Transverse colon (tissue), 4 donors: ENCODE measurements around the gene ALDH1A1. TPM values are rescaled to one million over a fixed set of nuclear protein-coding genes. Genes with fewer than 3 reads are reported as not detected.
A peak's percentile ranks its signal among the peaks of the same experiment; 100 is the strongest.

Source experiments
- DNase-seq: peaks from one replicate; pipeline ENCODE4 v3.0.0-alpha.2; 2019
- H3K27ac ChIP-seq, 4 donors: fragments of 200-600 bp; sonication (generic); 2 replicates each; pipeline ENCODE4 v1.5.1; 2016 to 2018; ENCODE audit warnings: inconsistent platforms in 4 of 4
- H3K27me3 ChIP-seq: fragments of 200-600 bp; sonication (generic); 2 replicates; pipeline ENCODE4 v1.5.1; 2017; ENCODE audit warnings: inconsistent platforms
- H3K36me3 ChIP-seq, 4 donors: fragments of 200-600 bp; sonication (generic); 2 replicates each; pipeline ENCODE4 v1.5.1; 2017 to 2019; ENCODE audit warnings: inconsistent platforms in 4 of 4
- H3K4me1 ChIP-seq, 4 donors: fragments of 200-600 bp; sonication (generic); 2 replicates each; pipeline ENCODE4 v1.5.1; 2017 to 2020; ENCODE audit warnings: inconsistent platforms in 4 of 4
- H3K4me3 ChIP-seq, 4 donors: fragments of 200-600 bp; sonication (generic); 1 replicate in 1 of 4; 2 replicates in 3 of 4; pipeline versions ENCODE4 v1.5.1 to v1.6.1; 2017 to 2019; ENCODE audit warnings: inconsistent platforms in 4 of 4
- H3K9me3 ChIP-seq, 2 donors: fragments of 200-600 bp; sonication (generic); 2 replicates each; pipeline ENCODE4 v1.5.1; 2017 to 2019; ENCODE audit warnings: inconsistent platforms in 2 of 2
- CTCF ChIP-seq, 5 experiments: fragments of 200-600 bp in 3 of 5; fragments of 450-650 bp in 2 of 5; sonication (generic) in 3 of 5; IDR thresholded peaks; 1 replicate in 2 of 5; 2 replicates in 3 of 5; pipeline ENCODE4 v1.5.1; 2016 to 2017; ENCODE audit warnings: antibody characterized with exemption in 5 of 5, inconsistent platforms in 3 of 5, mild to moderate bottlenecking in 2 of 5, moderate library complexity in 1 of 5
- EP300 ChIP-seq: sonication (generic); formaldehyde crosslinking; IDR thresholded peaks from one replicate; pipeline ENCODE4 v1.6.1; 2017; ENCODE audit warnings: antibody characterized with exemption, low read depth
- POLR2A ChIP-seq: fragments of 450-650 bp; IDR thresholded peaks from one replicate; pipeline ENCODE4 v1.6.1; 2016; ENCODE audit warnings: antibody characterized with exemption, mild to moderate bottlenecking, moderate library complexity
- POLR2AphosphoS5 ChIP-seq, 3 donors: sonication (generic); formaldehyde crosslinking; IDR thresholded peaks; one replicate each; pipeline ENCODE4 v1.6.1; 2016; ENCODE audit warnings: antibody characterized with exemption in 3 of 3
- WGBS, 2 donors: methylation state at CpG; one replicate each; pipeline ENCODE4 v1.1.5; 2018; ENCODE audit warnings: low coverage in 1 of 2; 5-methylcytosine and 5-hydroxymethylcytosine counted together
- in situ Hi-C, 4 donors: fragments of 200-750 bp; cut with MboI; loops; one replicate each; pipeline versions ENCODE4 v1.15.0 to v1.15.1; 2017; ENCODE audit warnings: low sequenced_read_pairs in 3 of 4, low pct_ligation_motif_present in 1 of 4, low pct_unique_long_range_greater_than_20kb in 1 of 4
- intact Hi-C: fragments of 100-400 bp; cut with DNase I; formaldehyde crosslinking; loops from one replicate; pipeline ENCODE4 v1.15.1; 2023; ENCODE audit warnings: low total_unique reads
- total RNA-seq, 4 donors: library from RNA; depleted of rRNA; stranded (reverse); fragments of >200 nt; gene quantifications; one replicate each; pipeline ENCODE4 v1.1.0, GENCODE V29; 2016

ALDH1A1 gene
- total RNA-seq, 4 donors from 2014 or later: 76.3 to 566 (median 288) TPM

DNA sequence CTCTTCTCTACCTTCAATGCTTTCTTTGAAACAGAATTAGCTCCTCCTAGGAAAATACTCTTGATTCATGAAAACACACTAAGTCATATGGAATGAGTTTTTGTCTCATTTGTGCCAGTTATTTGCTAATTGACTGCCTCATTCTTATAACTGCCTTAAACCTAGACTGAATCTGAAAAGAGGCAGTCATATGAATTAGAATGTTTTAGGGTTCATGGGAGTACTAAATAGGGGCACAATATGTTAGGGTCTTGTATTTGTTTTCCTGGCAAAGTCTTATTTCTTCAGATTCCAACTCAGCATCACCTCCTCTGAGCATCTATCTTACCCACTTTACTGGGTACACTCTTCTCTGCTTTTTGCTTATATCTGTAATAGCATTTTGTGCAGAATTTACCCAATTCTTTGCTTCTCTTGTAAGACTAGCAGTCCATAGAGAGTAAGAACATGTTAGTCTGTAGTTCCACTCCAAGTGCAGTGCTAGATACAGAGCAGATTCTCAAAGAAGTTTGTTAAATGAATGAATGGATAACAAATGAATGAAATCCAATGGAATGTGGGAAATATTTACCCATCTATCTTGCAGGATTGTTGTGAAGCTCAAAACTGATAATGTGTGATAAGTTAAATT, 43.9 kb upstream of the ALDH1A1 start:
- in situ Hi-C loops (no loop called here), intact Hi-C loops (no loop called here)
- DNase-seq: no peak
- H3K4me1 ChIP-seq: peaks cover 0 to 30% (median 6%) of the 10 kb centered on the region in 4 donors
- no peaks in the 10 kb centered on the region for H3K9me3 ChIP-seq
- no peak overlapping the region for H3K4me3 ChIP-seq
- H3K27me3 ChIP-seq: no peaks in the 10 kb centered on the region
- H3K27ac ChIP-seq: no peak overlapping the region
- no peaks in the 10 kb centered on the region for H3K36me3 ChIP-seq
- no peak for TF ChIP-seq POLR2AphosphoS5 (IDR thresholded peaks at IDR 0.05)
- no peak for TF ChIP-seq CTCF (IDR thresholded peaks at IDR 0.05)
- no peak for TF ChIP-seq EP300
- TF ChIP-seq POLR2A: no peak

DNA sequence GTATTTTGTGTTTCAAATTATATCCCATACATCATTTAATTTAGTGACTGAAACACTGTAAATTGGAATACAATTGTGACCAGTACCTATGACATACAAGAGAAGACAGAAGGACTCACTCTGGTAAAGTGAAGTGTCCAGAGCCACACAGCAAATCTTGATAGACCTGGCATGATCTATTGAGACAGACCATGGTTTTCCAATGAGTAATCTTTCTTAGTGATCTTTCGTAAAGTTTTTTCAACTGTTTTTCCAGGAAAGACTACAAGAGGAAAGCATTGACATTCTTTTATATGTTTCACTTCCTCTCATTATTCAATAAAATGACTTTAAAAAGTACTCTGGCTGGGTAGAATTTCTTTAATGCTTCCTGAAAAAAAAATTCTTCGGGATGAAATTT, 43.3 kb upstream of the ALDH1A1 start:
- Histone ChIP-seq H3K9me3 (no peaks in the 10 kb centered on the region), H3K4me1 (peaks cover 0 to 30% (median 6%) of the 10 kb centered on the region in 4 donors), H3K27me3 (no peaks in the 10 kb centered on the region), H3K4me3 (no peak overlapping the region), H3K36me3 (no peaks in the 10 kb centered on the region), H3K27ac (peak overlapping the region in 1 of 4 donors; percentile 1)
- in situ Hi-C loops (no loop called here), intact Hi-C loops (no loop called here)
- TF ChIP-seq POLR2A: no peak
- no peak for TF ChIP-seq POLR2AphosphoS5 (IDR thresholded peaks at IDR 0.05)
- TF ChIP-seq CTCF (IDR thresholded peaks at IDR 0.05): no peak
- no peak for TF ChIP-seq EP300
- no peak for DNase-seq
- 70 to 77% methylated on average over 2 of the region's 2 CpGs for WGBS, 2 donors

- WGBS, 2 donors: 29 to 58% methylated on average over 5 of the region's 5 CpGs
- peak overlapping the region in 2 of 4 donors; percentile 33 to 53 for H3K27ac ChIP-seq
Observed at GRCh38 chr9:72995131-72996024, 42.5 kb upstream of the ALDH1A1 start.

More at GRCh38 chr9:72995131-72996024, 42.5 kb upstream of the ALDH1A1 start:
- no peak for DNase-seq
- Histone ChIP-seq H3K9me3 (no peaks in the 10 kb centered on the region), H3K36me3 (no peaks in the 10 kb centered on the region), H3K4me3 (no peak overlapping the region), H3K27me3 (no peaks in the 10 kb centered on the region), H3K4me1 (peaks cover 0 to 30% (median 6%) of the 10 kb centered on the region in 4 donors)
- intact Hi-C loops (no loop called here), in situ Hi-C loops (no loop called here)
- TF ChIP-seq POLR2AphosphoS5 (IDR thresholded peaks at IDR 0.05) (no peak), EP300 (no peak), POLR2A (no peak), CTCF (IDR thresholded peaks at IDR 0.05) (no peak)
